ENCODE results near the gene CAB39.
A peak's percentile ranks its signal among the peaks of the same experiment; 100 is the strongest.
"Not testable (repeated sequence)": the region's sequence is repeated elsewhere in the genome, so short reads cannot be mapped to it uniquely, and the experiment has no call there.

Gene CAB39

GRCh38 chr2:230684270-230685168, 28.1 kb upstream of the CAB39 start:
- no peak for DNase-seq (ENCODE audit: low read depth)

DNA sequence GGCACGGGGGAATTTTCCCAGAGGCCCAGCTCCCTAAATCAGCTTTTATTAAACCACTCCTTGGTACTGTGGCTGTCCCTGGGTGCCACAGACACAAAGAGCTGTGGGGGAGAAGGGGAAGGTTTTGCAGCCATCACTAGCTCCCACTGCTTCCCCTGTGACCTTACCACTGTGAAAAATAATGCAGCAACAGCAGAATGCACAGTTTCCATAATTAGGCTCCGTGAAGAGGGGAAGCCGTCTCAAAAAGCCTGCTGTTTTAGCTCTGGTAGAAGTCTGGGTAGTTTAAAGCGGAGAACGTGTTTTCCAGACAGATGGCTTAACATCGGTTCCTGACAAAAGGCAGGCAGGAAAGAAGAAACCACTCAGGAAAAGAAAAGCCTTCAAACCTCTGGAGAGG, 27.5 kb upstream of the CAB39 start:
- no peak for DNase-seq (ENCODE audit: low read depth)

DNA sequence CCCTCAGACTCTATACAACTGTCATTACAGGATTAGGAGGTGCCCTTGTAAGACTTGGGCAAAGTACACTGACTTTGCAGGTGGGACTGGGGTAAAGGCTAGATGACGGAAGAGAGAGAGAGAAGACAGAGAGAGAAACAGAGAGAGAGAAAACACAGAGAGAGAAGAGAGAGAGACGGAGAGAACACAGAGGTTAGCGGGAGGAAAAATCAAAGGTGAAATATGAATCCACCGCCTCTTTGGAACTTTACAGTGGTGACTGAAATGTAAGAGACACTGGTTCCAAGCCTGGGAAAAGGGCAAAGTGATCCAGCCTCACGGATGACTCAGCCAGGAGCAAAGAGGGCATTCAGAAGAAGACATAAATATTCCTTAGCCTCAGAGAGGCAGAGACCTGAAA, 25.1 kb upstream of the CAB39 start:
- no peak for DNase-seq (ENCODE audit: low read depth)

GRCh38 chr2:230688490-230688889, 24.2 kb upstream of the CAB39 start:
- no peak for DNase-seq (ENCODE audit: low read depth)

DNA sequence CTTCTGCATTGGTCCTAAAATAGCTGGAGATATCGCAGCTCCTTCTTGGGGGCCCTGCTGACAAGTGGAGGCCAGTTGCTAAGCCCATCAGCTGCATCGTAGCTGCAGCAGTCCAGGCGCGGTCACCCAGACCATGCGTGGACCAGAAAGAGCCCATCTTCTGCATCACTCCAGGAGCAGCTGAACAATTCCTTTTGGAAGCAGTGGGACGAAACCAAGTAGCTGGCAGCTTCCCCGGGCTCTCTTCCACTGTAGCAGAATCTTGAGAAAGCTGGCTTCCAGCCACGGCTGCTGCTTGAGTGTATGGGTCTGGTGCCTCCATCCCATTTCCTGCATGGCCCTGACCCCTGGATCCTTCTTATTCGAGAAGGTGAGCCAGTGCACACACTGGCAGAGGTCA, 22.2 kb upstream of the CAB39 start:
- DNase-seq (ENCODE audit: low read depth), result no peak

- DNase-seq (ENCODE audit: low read depth), result peak; percentile 81
These were observed 21.5 kb upstream of the CAB39 start for GRCh38 chr2:230691005-230691647.

DNA sequence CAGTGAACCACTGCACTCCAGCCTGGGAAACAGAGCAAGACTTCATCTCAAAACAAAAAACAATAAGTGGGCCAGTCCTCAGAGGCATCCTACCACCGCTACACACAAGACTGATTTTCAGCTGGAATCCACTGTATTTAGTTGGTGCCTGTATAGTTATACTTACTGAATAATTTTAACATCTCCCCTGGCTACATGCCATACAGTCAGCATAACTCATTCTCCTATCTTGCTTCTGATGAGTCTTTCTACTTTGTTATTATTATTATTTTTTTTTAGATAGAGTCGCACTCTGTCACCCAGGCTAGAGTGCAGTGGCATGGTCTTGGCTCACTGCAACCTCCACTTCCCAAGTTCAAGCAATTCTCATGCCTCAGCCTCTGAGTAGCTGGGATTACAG, 19.9 kb upstream of the CAB39 start:
- DNase-seq (ENCODE audit: low read depth), result no peak

DNA sequence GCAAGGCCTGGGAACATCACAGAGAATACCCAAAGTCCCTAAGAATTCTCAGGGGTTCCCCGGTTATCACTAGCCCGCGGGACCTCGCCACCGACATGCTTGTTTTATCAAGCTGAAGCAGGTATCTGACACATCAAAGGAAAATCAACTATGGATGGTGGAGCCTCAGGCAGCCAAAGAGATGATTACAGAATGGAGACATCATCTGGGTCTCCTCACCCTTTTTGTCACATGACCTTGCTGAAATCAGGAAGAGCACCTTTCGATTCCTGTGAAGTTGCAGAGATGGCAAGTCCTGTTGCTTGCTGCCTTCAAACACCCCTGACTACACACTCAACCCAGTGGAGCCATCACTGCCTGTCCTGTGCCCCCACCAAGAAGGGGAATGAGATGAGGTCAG, 19.2 kb upstream of the CAB39 start:
- DNase-seq (ENCODE audit: low read depth), result no peak

DNA sequence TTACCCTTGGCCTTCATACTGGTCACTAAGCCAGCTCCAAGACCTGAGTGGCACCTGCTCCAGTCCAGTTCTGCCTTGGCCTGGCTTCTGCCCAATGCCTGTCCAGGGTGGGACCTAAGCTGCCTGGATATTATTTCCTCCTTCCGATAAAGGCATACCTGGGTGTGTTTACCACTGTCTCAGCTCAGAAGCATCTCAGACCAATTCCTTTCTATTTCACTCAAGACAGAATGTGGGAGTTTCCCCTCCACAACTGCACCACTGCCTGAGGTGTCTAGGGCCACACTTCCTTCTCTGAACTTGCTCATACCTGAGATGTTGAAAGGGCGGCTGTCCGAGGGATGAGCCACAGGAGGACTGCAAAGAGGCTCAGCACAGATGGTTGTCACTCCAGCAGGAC, 18.4 kb upstream of the CAB39 start:
- DNase-seq (ENCODE audit: low read depth), result no peak

GRCh38 chr2:230695551-230695950, 17.1 kb upstream of the CAB39 start:
- no peak for DNase-seq (ENCODE audit: low read depth)

GRCh38 chr2:230696670-230697069, 16.0 kb upstream of the CAB39 start:
- DNase-seq (ENCODE audit: low read depth), result no peak

DNA sequence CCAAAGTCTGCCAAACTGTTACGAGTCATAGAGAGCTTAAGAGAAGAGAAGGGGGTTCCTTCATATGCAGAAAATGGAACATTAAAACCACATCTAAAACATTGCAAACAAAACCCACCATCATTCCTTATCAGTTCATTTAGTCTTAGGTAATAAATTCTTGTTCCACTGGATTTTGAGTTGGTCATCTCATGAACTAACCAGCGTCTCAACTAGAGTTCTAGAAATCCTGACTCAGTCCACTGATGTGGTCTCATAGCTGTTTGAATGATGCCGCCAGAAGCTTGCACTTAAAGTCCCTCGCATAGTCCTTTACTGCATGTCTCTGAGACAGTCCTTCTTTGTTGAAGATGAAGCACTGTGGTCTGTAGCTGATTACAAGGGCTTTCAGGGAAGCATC, 15.0 kb upstream of the CAB39 start:
- DNase-seq (ENCODE audit: low read depth), result no peak

- DNase-seq (ENCODE audit: low read depth), result not testable (repeated sequence)
These were observed 13.9 kb upstream of the CAB39 start for GRCh38 chr2:230698753-230699152.

DNA sequence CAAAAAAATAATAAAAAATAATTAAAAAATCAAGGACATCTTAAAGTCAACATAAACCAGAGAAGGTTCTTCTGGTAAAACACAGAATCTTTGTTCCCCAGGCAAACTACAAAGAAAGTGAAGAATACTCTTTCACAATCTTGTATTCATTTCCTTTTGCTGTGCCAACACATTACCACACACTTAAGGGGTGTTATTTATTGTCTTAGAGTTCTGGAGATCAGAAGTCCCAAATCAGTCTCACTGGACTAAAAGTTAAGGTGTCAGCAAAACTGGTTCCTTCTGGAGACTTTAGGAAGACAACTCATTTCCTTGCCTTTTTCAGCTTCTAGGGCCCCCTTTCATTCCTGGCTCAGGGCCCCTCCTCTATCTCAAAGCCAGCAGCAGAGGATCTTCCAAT, 12.2 kb upstream of the CAB39 start:
- DNase-seq (ENCODE audit: low read depth), result no peak

DNA sequence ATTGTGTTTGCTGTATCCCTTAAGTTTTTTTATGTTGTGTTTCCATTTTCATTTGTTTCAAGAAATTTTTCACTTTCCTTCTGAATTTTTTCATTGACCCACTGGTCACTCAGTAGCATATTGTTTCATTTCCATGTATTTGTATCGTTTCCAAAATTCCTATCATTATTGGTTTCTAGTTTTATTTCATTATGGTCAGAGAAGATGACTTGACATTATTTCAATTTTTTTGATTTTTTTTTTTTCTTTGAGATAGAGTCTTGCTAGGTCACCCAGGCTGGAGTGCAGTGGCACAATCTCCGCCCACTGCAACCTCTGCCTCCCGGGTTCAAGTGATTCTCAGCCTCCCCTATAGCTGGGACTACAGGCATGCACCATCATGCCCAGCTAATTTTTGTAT, 11.3 kb upstream of the CAB39 start:
- no peak for DNase-seq (ENCODE audit: low read depth)

DNA sequence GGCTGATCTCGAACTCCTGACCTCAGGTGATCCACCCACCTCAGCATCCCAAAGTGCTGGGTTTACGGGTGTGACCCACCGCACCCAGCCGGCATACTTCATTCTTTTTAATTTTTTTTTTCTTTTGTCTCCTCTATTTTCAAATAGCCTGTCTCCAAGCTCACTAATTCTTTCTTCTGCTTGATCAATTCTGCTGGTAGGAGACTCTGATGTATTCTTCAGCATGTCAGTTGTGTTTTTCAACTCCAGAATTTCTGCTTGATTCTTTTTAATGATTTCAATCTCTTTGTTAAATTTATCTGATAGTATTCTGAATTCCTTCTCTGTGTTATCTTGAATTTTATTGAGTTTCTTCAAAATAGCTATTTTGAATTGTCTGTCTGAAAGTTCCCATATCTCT, 10.2 kb upstream of the CAB39 start:
- not testable (repeated sequence) for DNase-seq (ENCODE audit: low read depth)

GRCh38 chr2:230703514-230703913, 9.1 kb upstream of the CAB39 start:
- no peak for DNase-seq (ENCODE audit: low read depth)

GRCh38 chr2:230706053-230706521, 6.6 kb upstream of the CAB39 start:
- no peak for DNase-seq (ENCODE audit: low read depth)

DNA sequence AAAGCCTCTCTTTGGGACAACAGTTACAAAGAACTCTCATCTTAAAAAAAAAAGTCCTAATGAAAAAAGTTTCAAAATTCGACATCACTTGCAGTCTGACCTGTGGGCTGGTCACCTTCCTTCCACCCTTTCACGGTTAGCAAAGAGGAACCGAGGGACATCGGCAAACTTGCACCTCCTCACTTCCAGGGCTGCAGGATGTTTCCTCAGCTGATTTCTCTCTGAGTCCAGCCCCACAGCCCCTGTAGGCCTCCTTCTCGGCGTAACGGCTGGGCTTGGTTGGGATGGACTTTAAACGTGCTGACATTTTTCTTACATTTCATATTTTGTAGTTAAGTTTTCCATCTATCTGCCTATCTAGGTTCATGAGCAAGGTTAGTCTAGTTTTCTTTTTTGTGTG, 5.7 kb upstream of the CAB39 start:
- DNase-seq (ENCODE audit: low read depth), result no peak

DNA sequence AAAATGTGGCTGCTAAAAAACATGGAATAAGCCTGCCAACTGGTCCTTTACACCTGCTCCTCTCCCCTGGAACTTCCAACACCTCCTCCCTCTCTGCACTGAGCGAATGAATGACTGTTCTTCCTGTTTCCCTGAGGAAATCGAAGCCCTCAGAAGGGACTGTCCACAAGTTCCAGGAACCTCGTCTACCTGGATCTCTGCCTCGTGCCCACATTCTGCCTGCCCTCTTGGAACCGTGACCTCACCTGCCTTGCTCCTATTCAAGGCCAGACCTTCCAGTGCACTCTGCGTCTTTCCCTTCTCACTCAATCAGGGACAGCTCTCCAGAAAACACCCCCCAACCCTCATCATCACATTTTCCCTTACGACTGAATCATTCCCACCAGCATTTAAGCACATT, 4.4 kb upstream of the CAB39 start:
- no peak for DNase-seq (ENCODE audit: low read depth)

GRCh38 chr2:230711224-230711623, 1.4 kb upstream of the CAB39 start:
- DNase-seq (ENCODE audit: low read depth), result no peak

DNA sequence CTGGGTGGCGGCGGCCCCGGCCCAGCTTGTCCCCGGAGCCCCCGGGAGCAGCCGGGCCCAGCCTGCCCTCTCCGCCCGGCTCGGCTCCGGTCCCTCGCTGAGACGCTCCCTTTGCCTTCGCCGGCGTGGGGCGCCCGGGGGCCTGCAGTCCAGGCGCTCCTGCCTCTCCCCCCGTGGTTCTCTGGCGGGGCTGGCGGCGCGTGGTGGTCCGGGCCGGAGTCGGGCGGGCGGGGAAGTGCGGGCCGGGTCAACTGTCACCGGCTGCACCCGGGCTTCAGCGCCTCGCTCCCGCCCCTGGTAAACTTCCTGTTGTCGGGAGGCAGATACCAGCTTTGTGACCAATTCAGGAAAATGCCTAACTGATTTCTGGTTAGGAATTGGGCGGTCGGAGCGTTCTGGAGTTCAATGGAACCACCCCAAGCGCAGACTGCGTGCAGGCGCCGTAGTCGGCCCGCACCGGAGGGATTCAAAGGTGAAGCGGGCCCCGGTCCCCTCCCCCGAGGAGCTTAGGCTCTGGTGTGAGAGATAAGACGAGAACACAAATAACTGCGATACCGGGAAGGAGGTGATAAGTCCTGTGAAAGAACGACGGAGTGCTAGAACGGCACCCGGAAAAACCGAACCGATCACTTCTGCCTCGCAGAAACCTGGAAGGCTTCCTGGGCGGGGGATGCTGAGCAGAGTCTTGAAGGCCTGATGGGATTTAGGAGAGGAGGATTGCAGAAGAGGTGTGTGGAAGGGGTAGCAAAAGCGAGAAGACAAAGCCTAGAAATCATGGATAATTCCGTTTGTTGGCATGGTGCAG, 891 bp downstream of the CAB39 start:
- no peak for DNase-seq (ENCODE audit: low read depth)

DNA sequence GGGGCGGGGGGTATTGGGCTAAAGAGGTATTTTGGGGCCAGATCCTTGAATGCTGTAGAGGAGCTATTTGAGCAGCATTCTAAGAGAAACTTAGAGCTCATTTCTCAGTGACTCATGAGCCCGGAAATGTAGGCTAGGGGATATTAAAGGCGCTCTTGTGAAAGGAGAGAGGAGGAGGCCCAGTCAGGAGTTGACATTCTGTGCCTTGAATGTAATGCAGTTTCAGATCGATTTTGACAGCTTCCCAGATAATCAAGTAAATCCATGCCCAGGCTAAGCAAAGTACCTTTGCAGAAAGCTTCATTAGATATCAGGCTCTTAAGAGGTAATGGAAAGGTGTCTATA, 1.5 kb downstream of the CAB39 start:
- peak; percentile 52 for DNase-seq (ENCODE audit: low read depth)

Data from non-pigmented ciliary epithelial cell (primary cell).